Panc1 (cell line): Measurements from ENCODE around the gene KIAA1958. TPM values are rescaled to one million over a fixed set of nuclear protein-coding genes. Genes with fewer than 3 reads are reported as not detected.

ENCODE experiments used
- ATAC-seq: fragments of 200-7000 bp; cut with Tn5 transposase; 2 replicates; pipeline ENCODE4 v1.9.1; 2020; ENCODE audit warnings: mild to moderate bottlenecking, moderate library complexity
- BruUV-seq: library from RNA; stranded (reverse); fragments of 400-500 nt; replicated peaks from 2 replicates; lab custom pipeline; 2021; lab: Mats Ljungman, UMichigan
- CTCF ChIA-PET: fragments of 300-600 bp; sonication (Branson Sonifier 250); formaldehyde crosslinking; loops from one replicate; lab custom pipeline; 2022; ENCODE audit warnings: antibody characterized with exemption; lab: Charles Lee
- POLR2A ChIA-PET: fragments of 300-600 bp; sonication (Branson Sonifier 250); formaldehyde crosslinking; loops from one replicate; lab custom pipeline; 2022; ENCODE audit warnings: antibody characterized with exemption; lab: Charles Lee
- DNase-seq: peaks from one replicate; pipeline ENCODE4 v3.0.0-alpha.2; 2010; ENCODE audit warnings: low read depth, low spot score
- H3K27ac ChIP-seq: 2 replicates; pipeline ENCODE4 v1.5.1; 2011; ENCODE audit warnings: mild to moderate bottlenecking, low read length, inconsistent platforms
- H3K27me3 ChIP-seq: fragments of 200-500 bp; sonication (Bioruptor generic); 2 replicates; pipeline ENCODE4 v1.6.0; 2014; ENCODE audit warnings: low read length, inconsistent platforms; ENCODE audit not compliant: control insufficient read depth, insufficient read depth
- H3K36me3 ChIP-seq: fragments of 200-500 bp; sonication (Bioruptor generic); 2 replicates; pipeline ENCODE4 v1.5.1; 2014; ENCODE audit warnings: inconsistent platforms, mild to moderate bottlenecking, low read length, moderate library complexity; ENCODE audit not compliant: control insufficient read depth, insufficient read depth
- H3K4me1 ChIP-seq: 2 replicates; pipeline ENCODE4 v1.5.1; 2011; ENCODE audit warnings: inconsistent platforms, mild to moderate bottlenecking, low read length, moderate library complexity; ENCODE audit not compliant: control insufficient read depth, insufficient read depth
- H3K4me3 ChIP-seq, 2 experiments: 2 replicates each; pipeline ENCODE4 v1.5.1; 2011 to 2012; ENCODE audit warnings: low read depth in 2 of 2, low read length in 2 of 2, mild to moderate bottlenecking in 2 of 2, inconsistent platforms in 1 of 2, moderate library complexity in 1 of 2
- H3K9me3 ChIP-seq: fragments of 200-500 bp; sonication (Bioruptor generic); 2 replicates; pipeline ENCODE4 v1.5.1; 2014; ENCODE audit warnings: low read depth, mild to moderate bottlenecking, inconsistent platforms, low read length, moderate library complexity; ENCODE audit not compliant: control insufficient read depth, insufficient read depth
- CTCF ChIP-seq: fragments of 450-650 bp; IDR thresholded peaks from 2 replicates; pipeline ENCODE4 v1.5.1; 2017; ENCODE audit warnings: mild to moderate bottlenecking
- POLR2AphosphoS5 ChIP-seq: IDR thresholded peaks from 2 replicates; pipeline ENCODE4 v1.6.1; 2012; ENCODE audit warnings: mild to moderate bottlenecking, low read depth, low read length, moderate library complexity
- REST ChIP-seq, 2 experiments: IDR thresholded peaks; 2 replicates each; pipeline ENCODE4 v1.6.1; 2011 to 2012; ENCODE audit warnings: low read depth in 2 of 2, control low read depth in 1 of 2, low read length in 1 of 2, mild to moderate bottlenecking in 1 of 2, moderate library complexity in 1 of 2; ENCODE audit not compliant: insufficient read depth in 1 of 2
- SIN3A ChIP-seq: IDR thresholded peaks from 2 replicates; pipeline ENCODE4 v1.6.1; 2012; ENCODE audit warnings: low read depth, mild to moderate bottlenecking, low read length, moderate library complexity, borderline replicate concordance; ENCODE audit not compliant: insufficient read depth
- TCF7L2 ChIP-seq: IDR thresholded peaks from 2 replicates; pipeline ENCODE4 v1.6.1; 2011; ENCODE audit warnings: mild to moderate bottlenecking, low read depth, low read length, inconsistent platforms
- in situ Hi-C: cut with HindIII; loops from 2 replicates; pipeline ENCODE4 v1.10.0; 2016; ENCODE audit warnings: low sequenced_read_pairs, low pct_unique_long_range_greater_than_20kb
- intact Hi-C: fragments of 100-400 bp; cut with micrococcal nuclease; formaldehyde crosslinking; loops from one replicate; pipeline ENCODE4 v1.10.0; 2022; ENCODE audit not compliant: unreplicated experiment
- total RNA-seq: library from RNA; stranded (reverse); gene quantifications from one replicate; pipeline ENCODE4 v1.2.1, GENCODE V29; 2021; ENCODE audit not compliant: unreplicated experiment

KIAA1958 gene
- total RNA-seq, 1 experiment from 2014 or later = 10.4 TPM

- Histone ChIP-seq H3K4me1 (no peaks in the 10 kb centered on the region), H3K4me3 (no peak overlapping the region), H3K27me3 (no peaks in the 10 kb centered on the region), H3K36me3 (no peaks in the 10 kb centered on the region), H3K9me3 (no peaks in the 10 kb centered on the region), H3K27ac (no peak overlapping the region)
- in situ Hi-C loops = no loop called here
- BruUV-seq = no TSS peak
- ChIA-PET POLR2A (no interaction called here), CTCF (no interaction called here)
- intact Hi-C loops = no loop called here
- DNase-seq (no peak), ATAC-seq (no peak)
- TF ChIP-seq REST (IDR thresholded peaks at IDR 0.05; ENCODE audit: insufficient read depth in 1 of 2, low read depth in 2 of 2, low read length in 1 of 2) (no peak), TCF7L2 (no peak), CTCF (no peak), POLR2AphosphoS5 (no peak), SIN3A (no peak)
Observed at GRCh38 chr9:112532427-112532826, 45.8 kb downstream of the KIAA1958 start.

GRCh38 chr9:112533660-112534059, 47.0 kb downstream of the KIAA1958 start:
- H3K36me3 ChIP-seq = no peaks in the 10 kb centered on the region
- TF ChIP-seq CTCF (no peak), REST (IDR thresholded peaks at IDR 0.05; ENCODE audit: insufficient read depth in 1 of 2, low read depth in 2 of 2, low read length in 1 of 2) (no peak), SIN3A (no peak), TCF7L2 (no peak), POLR2AphosphoS5 (no peak)
- H3K9me3 ChIP-seq = no peaks in the 10 kb centered on the region
- in situ Hi-C loops (no loop called here), intact Hi-C loops (no loop called here)
- POLR2A ChIA-PET = no interaction called here
- H3K4me3 ChIP-seq = no peak overlapping the region
- ATAC-seq (no peak), DNase-seq (no peak)
- H3K27me3 ChIP-seq = no peaks in the 10 kb centered on the region
- CTCF ChIA-PET = no interaction called here
- BruUV-seq = no TSS peak
- H3K4me1 ChIP-seq = no peaks in the 10 kb centered on the region
- H3K27ac ChIP-seq = no peak overlapping the region
